HG03045 (cell line): ENCODE results near the gene TRPM7.
"Not testable (repeated sequence)": the region's sequence is repeated elsewhere in the genome, so short reads cannot be mapped to it uniquely, and the experiment has no call there.

Source experiments
- ATAC-seq: cut with Tn5 transposase; IDR thresholded peaks from one replicate; pipeline ENCODE4 v1.9.1; 2021; ENCODE audit warnings: mild to moderate bottlenecking, moderate library complexity; ENCODE audit not compliant: unreplicated experiment

Gene TRPM7

DNA sequence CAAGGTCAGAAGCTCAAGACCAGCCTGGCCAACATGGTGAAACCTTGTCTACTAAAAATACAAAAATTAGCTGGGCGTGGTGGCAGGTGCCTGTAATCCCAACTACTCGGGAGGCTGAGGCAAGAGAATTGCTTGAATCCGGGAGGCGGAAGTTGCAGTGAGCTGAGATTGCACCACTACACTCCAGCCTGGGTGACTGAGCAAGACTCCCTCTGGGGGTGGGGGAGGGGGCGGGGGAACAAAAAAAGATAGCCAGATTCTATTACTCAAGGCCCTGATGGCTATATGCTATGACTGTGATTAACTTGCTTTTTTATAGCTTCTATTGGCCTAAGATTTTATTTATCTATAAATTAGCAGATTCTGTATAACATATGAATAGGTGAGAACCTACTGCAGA is 112.8 kb downstream of the TRPM7 start:
- not testable (repeated sequence) for ATAC-seq

DNA sequence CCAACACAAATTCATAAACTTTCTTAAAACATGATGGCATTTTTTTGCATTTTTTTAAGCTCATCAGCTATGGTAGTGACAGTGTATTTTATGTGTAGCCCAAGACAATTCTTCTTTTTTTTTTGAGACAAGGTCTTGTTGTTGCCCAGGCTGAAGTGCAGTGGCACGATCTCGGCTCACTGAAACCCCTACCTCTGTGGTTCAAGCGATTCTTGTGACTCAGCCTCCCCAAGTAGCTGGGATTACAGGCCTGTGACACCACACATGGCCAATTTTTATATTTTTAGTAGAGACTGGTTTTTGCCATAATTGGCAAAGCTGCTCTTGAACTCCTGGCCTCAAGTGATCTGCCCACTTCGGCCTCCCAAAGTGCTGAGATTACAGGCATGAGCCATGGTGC is 122.8 kb downstream of the TRPM7 start:
- ATAC-seq, result no peak

DNA sequence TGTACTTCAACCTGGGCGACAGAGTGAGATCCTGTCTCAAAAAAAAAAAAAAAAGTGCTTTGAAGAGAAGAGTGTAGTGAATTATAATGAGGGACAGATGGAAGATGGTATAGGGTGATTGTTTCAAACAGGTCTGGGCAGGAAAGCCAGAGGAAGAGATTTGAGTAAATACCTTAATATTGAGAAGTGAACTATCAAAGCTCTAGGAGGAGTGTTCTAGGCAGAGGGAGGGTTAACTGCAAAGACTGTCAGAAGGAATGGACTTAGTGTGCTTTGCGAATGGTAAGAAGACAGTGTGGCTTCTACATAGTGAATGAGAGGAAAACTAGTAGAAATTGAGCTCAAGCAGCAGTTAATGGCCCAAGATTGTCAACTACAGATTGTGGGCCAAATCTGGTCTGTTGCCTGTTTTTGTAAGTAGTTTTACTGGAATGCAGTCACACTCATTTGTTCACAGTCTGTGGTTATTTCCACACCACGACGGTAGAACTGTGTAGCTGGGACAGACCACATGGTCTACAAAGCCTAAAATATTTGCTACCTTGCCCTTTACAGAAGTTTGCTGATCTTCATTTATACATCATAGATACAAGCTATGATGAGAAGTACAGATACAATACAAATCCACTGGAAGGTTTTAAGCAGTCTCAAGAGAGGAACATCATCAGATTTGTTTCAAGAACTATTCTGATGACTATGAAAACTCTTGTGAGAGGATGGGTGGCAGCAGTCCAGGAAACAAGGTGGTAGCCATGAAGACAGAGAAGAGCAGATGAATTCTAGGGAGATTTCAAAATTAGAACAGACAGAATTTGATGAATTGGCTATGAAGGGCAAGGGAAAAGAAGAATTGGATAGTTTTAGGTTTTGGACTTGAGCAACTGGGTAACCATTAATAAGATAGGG is 123.6 kb downstream of the TRPM7 start:
- no peak for ATAC-seq

DNA sequence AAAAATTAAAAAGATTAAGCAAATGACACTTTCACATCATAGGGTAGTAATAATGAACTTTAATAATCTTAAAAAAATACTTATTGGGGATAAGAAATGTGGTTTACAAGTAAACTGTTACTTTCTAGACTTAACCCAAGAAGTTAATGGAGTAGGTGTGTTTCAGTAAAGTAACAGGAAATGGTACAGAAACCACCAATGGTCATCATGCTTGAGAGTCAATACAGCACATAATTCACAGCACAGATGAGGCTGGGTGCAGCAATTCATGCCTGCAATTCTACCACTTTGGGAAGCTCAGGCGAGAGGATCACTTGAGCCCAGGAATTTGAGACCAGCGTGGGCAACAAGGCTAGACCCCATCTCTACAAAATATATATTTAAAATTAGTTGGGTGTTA is 128.6 kb downstream of the TRPM7 start:
- ATAC-seq, result no peak

DNA sequence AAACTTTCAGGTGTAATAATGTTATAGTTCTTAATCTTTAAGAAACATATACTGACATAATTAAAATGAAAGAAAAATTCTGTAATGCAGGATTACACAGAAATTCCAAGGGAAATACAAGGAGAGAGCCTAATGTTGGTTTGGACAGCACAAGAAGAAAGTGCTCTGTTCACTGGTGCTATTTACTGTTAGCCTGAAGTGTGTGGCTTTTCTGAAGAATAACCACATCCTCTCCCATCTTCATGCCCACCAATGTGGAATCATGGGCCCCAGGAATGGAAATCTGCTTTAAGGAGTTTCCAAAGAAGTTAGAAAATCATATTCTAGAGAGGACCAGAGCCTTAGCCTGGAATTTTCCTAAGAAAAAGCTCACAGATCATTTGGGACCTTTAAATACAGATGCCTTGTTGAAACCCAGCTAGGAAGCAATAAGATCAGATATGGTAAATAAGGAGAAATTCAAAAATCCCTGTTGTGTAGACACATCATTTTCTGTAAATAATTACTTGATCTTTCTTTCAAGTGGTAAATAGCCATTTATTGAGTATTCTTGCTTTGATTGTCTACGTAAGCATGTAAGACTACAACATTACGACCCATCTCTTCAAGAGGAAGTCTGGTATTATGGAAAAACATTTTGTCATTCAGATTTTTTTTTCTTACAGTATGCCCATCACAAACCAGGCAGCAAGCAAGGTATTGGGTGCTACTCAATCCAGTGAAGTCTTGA is 129.8 kb downstream of the TRPM7 start:
- ATAC-seq, result no peak

DNA sequence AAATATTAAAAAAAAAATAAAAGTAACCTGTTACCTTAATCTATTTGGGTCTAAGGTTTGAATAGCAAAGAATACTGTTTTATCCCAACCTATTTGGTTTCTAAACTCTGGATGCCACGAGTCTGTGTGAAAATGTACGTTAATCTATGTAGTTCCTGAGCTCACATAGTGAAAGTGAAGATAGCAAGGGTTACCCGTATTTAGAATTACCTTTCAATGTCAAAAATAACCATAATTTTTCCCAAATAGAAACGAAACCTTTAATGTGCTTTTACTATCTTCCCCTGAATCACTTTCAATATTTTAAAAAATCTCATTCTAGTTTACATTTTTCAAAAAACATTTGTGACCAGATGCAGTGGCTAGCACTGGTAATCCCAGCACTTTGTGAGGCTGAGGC is 134.4 kb downstream of the TRPM7 start:
- no peak for ATAC-seq

DNA sequence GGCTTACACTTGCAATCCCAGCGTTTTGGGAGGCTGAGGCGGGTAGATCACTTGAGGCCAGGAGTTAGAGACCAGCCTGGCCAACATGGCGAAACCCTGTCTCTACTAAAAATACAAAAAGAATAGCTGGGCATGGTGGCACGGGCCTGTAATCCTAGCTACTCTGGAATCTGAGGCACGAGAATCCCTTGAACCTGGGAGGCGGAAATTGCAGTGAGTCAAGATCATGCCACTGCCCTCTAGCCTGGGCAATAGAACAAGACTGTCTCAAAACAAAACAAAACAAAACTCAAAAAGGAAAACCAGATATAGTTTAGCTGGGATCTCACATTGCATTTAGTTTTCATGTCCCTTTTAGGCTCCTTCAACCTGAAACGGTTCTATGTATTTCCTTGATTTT is 137.3 kb downstream of the TRPM7 start:
- ATAC-seq, result no peak

DNA sequence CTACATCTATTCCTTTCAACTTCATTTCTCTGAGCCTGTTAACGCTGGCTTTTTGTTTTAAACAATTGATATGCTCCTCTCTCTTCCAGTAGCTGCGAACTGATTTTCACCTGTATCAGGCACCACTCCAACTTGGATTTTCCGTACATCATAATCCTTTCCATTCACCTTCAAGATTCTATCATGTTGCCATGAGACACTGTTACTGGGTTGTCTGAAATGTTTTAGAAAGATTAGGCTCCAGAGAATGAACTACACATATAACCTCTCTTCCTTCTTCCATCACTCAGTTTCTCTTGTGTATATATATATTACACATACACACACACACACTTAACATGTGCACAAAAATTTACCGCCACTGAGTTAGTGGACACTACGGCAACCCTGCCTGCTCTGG is 140.0 kb downstream of the TRPM7 start, which contains the start of gene USP50:
USP50 (minus strand) TSS at position 101 of the 400 bp plus-strand sequence. CDS start 141 bp downstream, outside the sequence.
- ATAC-seq, result no peak

DNA sequence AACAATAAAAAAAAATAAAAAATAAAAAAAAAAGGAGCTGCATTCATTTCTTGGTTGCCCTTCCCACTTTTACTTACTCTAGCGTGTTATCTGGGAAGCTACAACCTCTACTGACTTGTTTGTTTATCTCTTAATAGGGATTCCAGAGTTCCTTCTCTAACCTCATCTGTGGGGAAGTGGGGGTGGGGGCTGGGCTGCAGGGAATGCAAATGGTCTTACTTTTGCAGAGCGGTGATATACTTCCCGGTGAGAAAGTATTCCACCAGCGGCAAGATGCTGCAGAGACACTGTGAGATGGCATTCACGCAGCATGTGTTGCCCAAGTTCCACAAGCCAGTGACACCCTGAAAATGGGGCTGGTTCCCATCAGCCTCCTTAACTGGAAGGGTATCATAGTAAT is 142.2 kb downstream of the TRPM7 start:
- no peak for ATAC-seq

DNA sequence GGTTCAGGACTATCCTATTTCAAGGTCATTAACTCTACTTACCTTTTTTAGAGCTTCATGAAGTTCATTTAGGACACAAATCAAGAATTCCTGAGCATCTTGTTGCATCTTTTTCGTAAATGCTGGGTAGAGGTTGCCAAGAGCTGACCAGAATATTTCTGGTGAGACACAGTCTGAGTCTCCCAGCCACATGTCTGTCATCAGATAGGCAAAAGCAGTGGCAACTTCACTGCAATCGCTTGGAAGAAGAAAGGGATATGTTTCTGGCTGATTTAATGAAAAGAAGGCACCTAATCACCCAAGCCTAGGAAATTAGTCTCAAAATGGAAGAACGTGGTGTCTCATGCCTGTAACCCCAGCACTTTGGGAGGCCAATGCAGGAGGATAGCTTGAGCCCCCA is 143.0 kb downstream of the TRPM7 start:
- no peak for ATAC-seq

DNA sequence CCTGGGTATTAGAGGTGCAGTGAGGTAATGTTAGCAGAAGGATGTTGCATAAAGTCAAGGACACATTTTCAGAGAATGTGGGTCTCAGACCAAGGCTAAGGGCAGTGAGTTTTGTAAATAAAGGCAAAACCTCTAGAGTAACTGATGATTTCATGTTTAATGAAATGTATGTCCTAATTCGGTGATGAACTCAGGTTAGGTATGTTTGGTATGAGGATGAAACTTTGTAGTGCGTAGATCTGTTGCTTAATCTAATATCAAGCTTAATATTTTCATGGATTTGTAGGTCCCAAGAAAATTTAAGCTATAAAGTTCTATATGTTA is 143.7 kb downstream of the TRPM7 start:
- no peak for ATAC-seq

DNA sequence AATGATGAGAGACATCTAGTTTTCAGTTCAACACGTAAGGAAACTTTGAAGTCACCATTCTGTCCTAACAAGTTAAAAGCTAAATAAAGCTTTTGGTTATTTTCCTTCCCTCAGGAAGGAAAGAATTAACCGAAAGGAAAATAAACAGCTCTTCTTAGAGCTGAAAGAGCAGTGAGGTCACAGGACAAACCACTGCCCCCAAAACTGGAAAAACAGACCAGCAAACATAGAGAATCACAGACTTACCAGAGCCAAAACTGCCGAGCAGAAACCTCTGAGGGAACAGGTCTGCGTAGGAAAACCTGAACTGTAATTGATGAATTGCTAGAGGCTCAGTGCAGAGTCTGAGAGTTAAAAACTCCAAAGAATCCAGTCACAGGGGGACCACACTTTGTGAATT is 154.8 kb downstream of the TRPM7 start:
- no peak for ATAC-seq

DNA sequence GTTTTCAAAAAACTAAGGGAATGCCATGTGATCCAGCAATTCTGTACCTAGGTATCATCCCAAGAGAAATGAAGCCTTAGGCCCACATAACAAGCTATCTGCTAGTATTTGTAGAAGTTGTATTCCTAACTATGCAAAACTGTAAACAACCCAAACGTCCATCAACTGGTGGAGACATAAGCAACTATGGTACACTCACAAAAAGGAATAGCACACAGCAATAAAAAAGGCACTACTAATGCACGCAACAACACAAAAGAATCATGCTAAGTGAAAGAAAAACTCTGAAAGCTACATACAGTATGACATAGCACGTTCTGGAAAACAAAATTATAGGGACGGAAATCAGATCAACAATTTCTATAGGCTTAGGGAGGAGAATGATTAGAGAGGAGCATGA is 155.4 kb downstream of the TRPM7 start:
- ATAC-seq, result no peak

DNA sequence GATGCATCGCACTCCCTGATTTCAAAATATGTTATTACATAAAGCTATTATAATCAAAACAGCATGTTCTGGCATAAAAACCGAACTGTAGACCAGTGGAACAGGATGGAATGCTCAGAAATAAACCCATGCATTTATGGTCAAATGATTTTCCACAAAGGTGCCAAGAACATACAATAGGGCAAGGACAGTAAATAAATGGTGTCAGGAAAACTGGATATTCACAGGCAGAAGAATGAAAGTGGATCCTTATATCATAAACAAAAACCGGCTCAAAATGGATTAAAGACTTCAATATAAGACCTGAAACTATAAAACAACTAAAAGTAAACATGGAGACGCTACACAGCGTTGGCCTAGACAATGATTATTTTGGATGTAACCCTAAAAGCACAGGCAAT is 162.7 kb downstream of the TRPM7 start:
- ATAC-seq, result no peak

DNA sequence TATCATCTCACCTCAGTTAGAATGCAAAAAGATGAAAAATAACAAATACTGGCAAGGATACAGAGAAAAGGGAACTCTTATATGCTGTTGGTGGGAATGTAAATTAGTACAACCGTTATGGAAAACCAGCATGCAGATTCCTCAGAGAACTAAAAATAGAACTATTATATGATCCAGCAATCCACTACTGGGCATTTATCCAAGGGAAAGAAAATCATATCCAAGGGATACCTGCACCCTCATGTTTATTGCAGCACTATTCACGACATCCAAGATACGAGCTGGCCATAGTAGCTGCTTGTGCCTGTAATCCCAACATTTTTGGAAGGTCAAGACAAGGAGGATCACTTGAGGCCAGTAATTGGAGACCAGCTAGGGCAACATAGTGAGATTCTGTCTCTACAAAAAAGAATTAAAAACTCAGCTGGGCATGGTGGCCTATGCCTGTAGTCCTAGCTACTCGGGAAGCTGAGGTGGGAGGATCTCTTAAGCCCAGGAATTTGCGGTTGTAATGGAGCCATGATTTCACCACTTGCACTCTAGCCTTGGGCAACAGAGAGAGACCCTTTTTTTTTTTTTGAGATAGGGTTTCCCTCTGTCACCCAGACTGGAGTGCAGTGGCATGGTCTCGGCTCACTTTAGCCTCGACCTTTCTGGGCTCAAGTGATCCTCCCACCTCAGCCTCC is 166.7 kb downstream of the TRPM7 start:
- no peak for ATAC-seq

DNA sequence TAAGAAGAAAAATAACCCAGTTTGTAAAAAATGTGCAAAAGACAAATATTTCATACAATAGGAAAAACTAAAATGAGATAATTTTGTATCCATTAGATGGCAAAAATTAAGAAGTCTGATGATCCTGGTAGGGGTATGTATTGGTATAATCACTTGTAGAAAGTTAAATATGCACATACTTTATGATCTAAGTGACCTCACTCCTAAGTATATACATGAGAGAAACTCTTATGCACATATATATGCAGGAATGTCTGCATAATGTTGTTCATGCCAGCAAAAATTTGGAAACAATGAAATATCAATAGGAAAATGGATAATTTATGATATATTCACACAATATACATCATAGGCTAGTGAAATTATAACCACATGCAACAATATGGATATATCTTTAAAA is 173.6 kb downstream of the TRPM7 start:
- ATAC-seq, result no peak
